ENCODE data around the gene LY86.

LY86 gene

GRCh38 chr6:6586671-6587526 is 1.6 kb upstream of the LY86 start:
- no peaks in the 10 kb centered on the region for H4K20me1 ChIP-seq (ENCODE audit: low read depth, low read length)
- H3K36me3 ChIP-seq (ENCODE audit: low read length), result no peaks in the 10 kb centered on the region
- H3K4me3 ChIP-seq (ENCODE audit: insufficient read depth, low read length, poor library complexity, severe bottlenecking), result peak overlapping the region; percentile 63
- peak overlapping the region; percentile 83 for H3K4me2 ChIP-seq (ENCODE audit: low read depth, low read length, poor library complexity, severe bottlenecking)
- no peaks in the 10 kb centered on the region for H3K27me3 ChIP-seq (ENCODE audit: low read length)
- peak overlapping the region; percentile 2 for H2AFZ ChIP-seq (ENCODE audit: low read depth, low read length, severe bottlenecking)
- peak overlapping the region; percentile 91 for H3K27ac ChIP-seq (ENCODE audit: low read depth, low read length)
- H3K9me2 ChIP-seq (replicated peaks; ENCODE audit: insufficient read depth, low read length), result no peaks in the 10 kb centered on the region
- peak overlapping the region; percentile 70 for H3K9ac ChIP-seq (ENCODE audit: low read length)
- peaks cover 57% of the 10 kb centered on the region for H3F3A ChIP-seq (ENCODE audit: insufficient read depth)
- no peaks in the 10 kb centered on the region for H3K9me3 ChIP-seq (ENCODE audit: insufficient read depth, low read length)
- H3K79me2 ChIP-seq (ENCODE audit: insufficient read depth, low read length), result peaks cover 62% of the 10 kb centered on the region
- TF ChIP-seq EZH2phosphoT487 (conservative IDR thresholded peaks at IDR 0.05; ENCODE audit: low read length) (no peak), CTCF (IDR thresholded peaks at IDR 0.05; ENCODE audit: insufficient read depth, low read length, poor library complexity, severe bottlenecking) (no peak)

DNA sequence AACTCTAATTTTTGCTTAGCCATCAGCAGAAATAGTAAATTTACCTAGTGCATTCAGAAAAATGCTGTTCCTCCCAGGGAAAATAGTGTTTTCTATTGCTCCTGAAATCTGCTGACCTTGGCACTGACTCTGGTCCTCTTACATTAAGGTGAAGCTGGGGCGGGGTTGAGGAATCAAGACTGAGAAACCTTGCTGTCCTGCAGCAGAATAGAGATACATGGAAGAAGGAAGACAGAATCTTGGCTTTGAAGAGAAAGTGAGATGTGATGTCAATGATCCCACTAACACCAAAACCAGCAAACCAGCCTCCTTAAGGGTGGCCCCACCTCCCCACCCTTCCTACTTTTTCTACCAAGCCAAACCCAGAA is 840 bp upstream of the LY86 start:
- Histone ChIP-seq H3K27ac (ENCODE audit: low read depth, low read length) (peak overlapping the region; percentile 91), H3K9ac (ENCODE audit: low read length) (peak overlapping the region; percentile 70), H2AFZ (ENCODE audit: low read depth, low read length, severe bottlenecking) (no peak overlapping the region), H3K4me3 (ENCODE audit: insufficient read depth, low read length, poor library complexity, severe bottlenecking) (peak overlapping the region; percentile 63), H3K4me2 (ENCODE audit: low read depth, low read length, poor library complexity, severe bottlenecking) (peak overlapping the region; percentile 83), H3K27me3 (ENCODE audit: low read length) (no peaks in the 10 kb centered on the region), H3F3A (ENCODE audit: insufficient read depth) (peaks cover 63% of the 10 kb centered on the region), H3K9me2 (replicated peaks; ENCODE audit: insufficient read depth, low read length) (no peaks in the 10 kb centered on the region), H3K9me3 (ENCODE audit: insufficient read depth, low read length) (no peaks in the 10 kb centered on the region), H4K20me1 (ENCODE audit: low read depth, low read length) (no peaks in the 10 kb centered on the region), H3K36me3 (ENCODE audit: low read length) (no peaks in the 10 kb centered on the region), H3K79me2 (ENCODE audit: insufficient read depth, low read length) (peaks cover 59% of the 10 kb centered on the region)
- TF ChIP-seq EZH2phosphoT487 (conservative IDR thresholded peaks at IDR 0.05; ENCODE audit: low read length) (no peak), CTCF (IDR thresholded peaks at IDR 0.05; ENCODE audit: insufficient read depth, low read length, poor library complexity, severe bottlenecking) (no peak)

- TF ChIP-seq CTCF (IDR thresholded peaks at IDR 0.05; ENCODE audit: insufficient read depth, low read length, poor library complexity, severe bottlenecking) (no peak), EZH2phosphoT487 (conservative IDR thresholded peaks at IDR 0.05; ENCODE audit: low read length) (no peak)
- Histone ChIP-seq H3K9me3 (ENCODE audit: insufficient read depth, low read length) (no peaks in the 10 kb centered on the region), H3K9me2 (replicated peaks; ENCODE audit: insufficient read depth, low read length) (no peaks in the 10 kb centered on the region), H3K27me3 (ENCODE audit: low read length) (no peaks in the 10 kb centered on the region), H3F3A (ENCODE audit: insufficient read depth) (peaks cover 63% of the 10 kb centered on the region), H3K4me2 (ENCODE audit: low read depth, low read length, poor library complexity, severe bottlenecking) (peak overlapping the region; percentile 83), H3K4me3 (ENCODE audit: insufficient read depth, low read length, poor library complexity, severe bottlenecking) (peak overlapping the region; percentile 63), H2AFZ (ENCODE audit: low read depth, low read length, severe bottlenecking) (peak overlapping the region; percentile 21), H3K27ac (ENCODE audit: low read depth, low read length) (peak overlapping the region; percentile 91), H4K20me1 (ENCODE audit: low read depth, low read length) (no peaks in the 10 kb centered on the region), H3K79me2 (ENCODE audit: insufficient read depth, low read length) (peaks cover 60% of the 10 kb centered on the region), H3K9ac (ENCODE audit: low read length) (peak overlapping the region; percentile 70), H3K36me3 (ENCODE audit: low read length) (no peaks in the 10 kb centered on the region)
Observed at GRCh38 chr6:6588924-6589709, 597 bp downstream of the LY86 start.

All from SU-DHL-6 (cell line).